Neuronal stem cell (in vitro differentiated cells): ENCODE results near the gene C19orf47.

Experiments used
- DNase-seq: peaks from one replicate; pipeline ENCODE4 v3.0.0-alpha.2; 2013; ENCODE audit warnings: low spot score
- H2AFZ ChIP-seq: one replicate; pipeline ENCODE4 v1.6.1; 2013; ENCODE audit warnings: mild to moderate bottlenecking, low read length, inconsistent platforms
- H2AK5ac ChIP-seq: 2 replicates; pipeline ENCODE4 v1.6.1; 2013; ENCODE audit warnings: low read depth, mild to moderate bottlenecking, inconsistent platforms, low read length, moderate library complexity, mixed read lengths
- H2BK120ac ChIP-seq: 2 replicates; pipeline ENCODE4 v1.6.1; 2013; ENCODE audit warnings: low read depth, mild to moderate bottlenecking, inconsistent platforms, low read length, moderate library complexity, mixed read lengths
- H2BK12ac ChIP-seq: one replicate; pipeline ENCODE4 v1.6.1; 2013; ENCODE audit warnings: low read length, inconsistent platforms
- H2BK15ac ChIP-seq: 2 replicates; pipeline ENCODE4 v1.6.1; 2013; ENCODE audit warnings: mild to moderate bottlenecking, low read length, inconsistent platforms, mixed read lengths
- H2BK5ac ChIP-seq: one replicate; pipeline ENCODE4 v1.6.1; 2013; ENCODE audit warnings: inconsistent platforms, mild to moderate bottlenecking, low read length, moderate library complexity
- H3K14ac ChIP-seq: one replicate; pipeline ENCODE4 v1.6.1; 2013; ENCODE audit warnings: low read length, inconsistent platforms
- H3K18ac ChIP-seq: 2 replicates; pipeline ENCODE4 v1.6.1; 2013; ENCODE audit warnings: low read length, inconsistent platforms
- H3K23ac ChIP-seq: 2 replicates; pipeline ENCODE4 v1.6.1; 2013; ENCODE audit warnings: low read depth, mild to moderate bottlenecking, mixed read lengths, low read length, inconsistent platforms; ENCODE audit not compliant: poor library complexity
- H3K27ac ChIP-seq: replicated peaks from 3 replicates; pipeline ENCODE4 v1.5.1; 2013; ENCODE audit warnings: low read length, inconsistent platforms
- H3K27me3 ChIP-seq, 3 experiments: 2 replicates each; pipeline ENCODE4 v1.6.1; 2013; ENCODE audit warnings: low read length in 3 of 3, mild to moderate bottlenecking in 2 of 3, inconsistent platforms in 1 of 3, low read depth in 1 of 3, mixed read lengths in 1 of 3, moderate library complexity in 1 of 3; ENCODE audit not compliant: control insufficient read depth in 3 of 3, insufficient read depth in 3 of 3
- H3K36me3 ChIP-seq, 2 donors: replicated peaks in 1 of 2; 2 replicates each; pipeline ENCODE4 v1.6.1; 2013; ENCODE audit warnings: low read length in 2 of 2; ENCODE audit not compliant: control insufficient read depth in 2 of 2, insufficient read depth in 2 of 2
- H3K4ac ChIP-seq: 2 replicates; pipeline ENCODE4 v1.6.1; 2013; ENCODE audit warnings: inconsistent platforms, mild to moderate bottlenecking, low read length, moderate library complexity
- H3K4me1 ChIP-seq, 2 donors: 1 replicate in 1 of 2; 2 replicates in 1 of 2; pipeline ENCODE4 v1.6.1; 2013; ENCODE audit warnings: low read length in 2 of 2, low read depth in 1 of 2; ENCODE audit not compliant: control insufficient read depth in 2 of 2, insufficient read depth in 1 of 2
- H3K4me2 ChIP-seq: one replicate; pipeline ENCODE4 v1.6.1; 2013; ENCODE audit warnings: mild to moderate bottlenecking, low read length, inconsistent platforms; ENCODE audit not compliant: insufficient read depth, poor library complexity, severe bottlenecking
- H3K4me3 ChIP-seq, 2 donors: 2 replicates each; pipeline ENCODE4 v1.5.1; 2013; ENCODE audit warnings: low read length in 2 of 2, mild to moderate bottlenecking in 2 of 2, inconsistent platforms in 1 of 2, moderate library complexity in 1 of 2
- H3K79me1 ChIP-seq: one replicate; pipeline ENCODE4 v1.6.1; 2013; ENCODE audit warnings: low read depth, mild to moderate bottlenecking, inconsistent platforms, low read length, moderate library complexity
- H3K9ac ChIP-seq: one replicate; pipeline ENCODE4 v1.6.1; 2013; ENCODE audit warnings: mild to moderate bottlenecking, low read depth, low read length, inconsistent platforms; ENCODE audit not compliant: poor library complexity
- H3K9me3 ChIP-seq, 2 donors: replicated peaks in 1 of 2; 2 replicates each; pipeline versions ENCODE3 to v1.6.1; 2013; ENCODE audit warnings: low read length in 2 of 2, mild to moderate bottlenecking in 2 of 2, inconsistent platforms in 1 of 2, low read depth in 1 of 2, mixed read lengths in 1 of 2, moderate library complexity in 1 of 2; ENCODE audit not compliant: control insufficient read depth in 2 of 2, insufficient read depth in 1 of 2
- H4K8ac ChIP-seq: one replicate; pipeline ENCODE4 v1.6.1; 2013; ENCODE audit warnings: low read depth, mild to moderate bottlenecking, inconsistent platforms, low read length, moderate library complexity
- H4K91ac ChIP-seq: one replicate; pipeline ENCODE4 v1.6.1; 2013; ENCODE audit warnings: low read length, low read depth, mild to moderate bottlenecking, inconsistent platforms; ENCODE audit not compliant: poor library complexity
- WGBS, 2 donors: extraction: QIAGEN DNeasy Blood & Tissue Kit; methylation state at CpG; one replicate each; pipeline ENCODE4 v1.1.7; 2013; ENCODE audit warnings: missing lambda C conversion rate in 2 of 2, mixed read lengths in 1 of 2; ENCODE audit not compliant: insufficient read length in 2 of 2, insufficient replicate concordance in 1 of 2; ENCODE audit errors: extremely low coverage in 2 of 2; 5-methylcytosine and 5-hydroxymethylcytosine counted together

Gene C19orf47

GRCh38 chr19:40320558-40320935 is 27.6 kb downstream of the C19orf47 start:
- Histone ChIP-seq H3K4ac (no peak overlapping the region), H3K27ac (no peak overlapping the region), H2AFZ (no peak overlapping the region), H3K4me1 (no peaks in the 10 kb centered on the region), H3K18ac (no peak overlapping the region), H2AK5ac (no peak overlapping the region), H3K36me3 (peaks cover 39 to 79% of the 10 kb centered on the region in 2 donors), H3K9me3 (peaks cover 0 to 2% of the 10 kb centered on the region in 2 donors), H4K8ac (no peak overlapping the region), H3K4me3 (no peak overlapping the region), H3K14ac (no peak overlapping the region), H2BK5ac (peak overlapping the region; percentile 39), H3K4me2 (no peak overlapping the region), H3K23ac (no peak overlapping the region), H2BK12ac (no peak overlapping the region), H3K27me3 (no peaks in the 10 kb centered on the region), H2BK120ac (no peak overlapping the region), H3K79me1 (peaks cover 7% of the 10 kb centered on the region), H4K91ac (no peak overlapping the region), H3K9ac (no peak overlapping the region), H2BK15ac (no peak overlapping the region)
- no peak for DNase-seq
- WGBS, 2 donors, result no CpG with 5 or more reads among the region's 7 CpGs

DNA sequence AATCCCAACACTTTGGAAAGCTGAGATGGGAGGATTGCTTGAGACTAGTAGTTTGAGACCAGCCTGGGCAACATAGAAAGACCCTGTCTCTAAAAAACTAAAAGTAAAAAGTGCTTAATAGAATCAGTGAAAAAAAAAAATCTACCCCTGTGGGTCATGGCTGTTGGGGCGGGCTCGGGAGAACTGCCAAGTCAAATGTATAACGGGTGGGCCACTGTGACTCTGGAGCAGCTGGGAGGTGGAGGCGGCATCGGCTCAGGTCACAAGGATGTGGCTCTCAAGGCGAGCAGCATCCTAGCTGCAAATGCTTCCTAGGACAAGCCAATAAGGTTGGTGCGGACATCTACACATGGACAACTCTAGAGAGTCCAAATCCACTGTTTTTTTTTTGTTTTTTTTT is 30.9 kb downstream of the C19orf47 start:
- Histone ChIP-seq H3K4ac (no peak overlapping the region), H3K14ac (no peak overlapping the region), H2BK5ac (no peak overlapping the region), H2BK15ac (no peak overlapping the region), H3K18ac (no peak overlapping the region), H3K27ac (no peak overlapping the region), H2BK120ac (no peak overlapping the region), H3K4me2 (no peak overlapping the region), H3K23ac (no peak overlapping the region), H3K79me1 (peaks cover 7% of the 10 kb centered on the region), H2AK5ac (no peak overlapping the region), H2BK12ac (no peak overlapping the region), H3K9me3 (peaks cover 0 to 2% of the 10 kb centered on the region in 2 donors), H3K27me3 (no peaks in the 10 kb centered on the region), H3K4me1 (no peaks in the 10 kb centered on the region), H3K36me3 (peaks cover 22 to 47% of the 10 kb centered on the region in 2 donors), H4K91ac (no peak overlapping the region), H2AFZ (no peak overlapping the region), H3K9ac (no peak overlapping the region), H3K4me3 (no peak overlapping the region), H4K8ac (no peak overlapping the region)
- WGBS, 2 donors, result no CpG with 5 or more reads among the region's 7 CpGs
- DNase-seq, result no peak

DNA sequence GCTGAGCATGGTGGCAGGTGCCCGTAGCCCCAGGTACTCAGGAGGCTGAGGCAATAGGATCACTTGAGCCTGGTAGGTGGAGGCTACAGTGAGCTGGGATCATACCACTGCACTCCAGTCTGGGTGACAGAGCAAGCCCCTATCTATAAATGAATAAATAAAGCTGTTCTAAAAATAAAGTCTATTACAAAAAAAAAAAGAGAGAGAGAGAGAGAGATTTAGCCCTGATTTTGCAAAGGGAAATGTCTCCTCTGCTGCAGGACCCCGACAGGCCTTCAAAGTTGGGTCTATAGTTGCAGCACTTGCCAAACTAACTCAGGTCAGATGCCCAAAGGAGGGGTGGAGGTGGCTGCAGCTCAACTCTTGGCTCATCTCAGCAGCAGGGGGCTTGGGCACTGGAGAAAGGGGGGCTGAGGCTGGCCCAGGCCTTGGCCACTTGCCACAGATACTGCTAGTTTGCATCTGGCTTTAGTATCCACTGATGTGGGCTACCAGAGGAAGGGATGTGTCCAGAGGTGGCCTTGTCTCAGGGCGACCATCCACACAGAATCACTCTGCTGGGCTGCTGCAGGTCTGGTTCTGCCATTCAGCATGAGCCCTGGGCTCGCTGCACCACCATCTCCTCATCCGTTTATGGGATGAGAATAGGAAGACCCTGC is 32.3 kb downstream of the C19orf47 start:
- Histone ChIP-seq H2BK12ac (peak overlapping the region; percentile 10), H3K4ac (no peak overlapping the region), H2BK120ac (no peak overlapping the region), H3K4me3 (no peak overlapping the region), H3K14ac (no peak overlapping the region), H4K8ac (no peak overlapping the region), H3K36me3 (peaks cover 9 to 33% of the 10 kb centered on the region in 2 donors), H3K9ac (no peak overlapping the region), H3K9me3 (peaks cover 0 to 2% of the 10 kb centered on the region in 2 donors), H3K27me3 (no peaks in the 10 kb centered on the region), H3K23ac (no peak overlapping the region), H3K18ac (peak overlapping the region; percentile 17), H3K27ac (no peak overlapping the region), H3K79me1 (peaks cover 2% of the 10 kb centered on the region), H2BK15ac (no peak overlapping the region), H2BK5ac (no peak overlapping the region), H2AFZ (no peak overlapping the region), H4K91ac (no peak overlapping the region), H2AK5ac (no peak overlapping the region), H3K4me1 (no peaks in the 10 kb centered on the region), H3K4me2 (no peak overlapping the region)
- no CpG with 5 or more reads among the region's 5 CpGs for WGBS, 2 donors
- no peak for DNase-seq

DNA sequence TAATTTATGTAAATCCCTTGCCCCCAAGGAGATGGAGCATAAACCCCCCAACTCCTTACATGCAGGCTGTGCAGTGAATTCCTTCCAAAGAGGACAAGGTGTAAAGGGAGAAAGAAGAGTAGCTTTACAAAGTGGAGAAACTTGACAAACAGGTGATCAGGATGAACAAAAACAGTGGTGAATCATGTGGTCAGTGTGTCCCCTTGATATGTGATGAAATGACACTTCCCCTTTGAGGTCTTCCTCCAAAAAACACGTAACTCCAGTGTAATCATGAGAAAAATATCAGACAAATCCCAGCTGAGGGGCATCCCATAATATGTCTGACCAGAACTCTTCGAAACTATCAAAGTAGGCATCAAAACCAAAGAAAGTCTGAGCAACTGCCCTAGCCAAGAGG is 33.5 kb downstream of the C19orf47 start:
- Histone ChIP-seq H3K4me1 (no peaks in the 10 kb centered on the region), H2BK15ac (no peak overlapping the region), H3K4me3 (no peak overlapping the region), H3K27ac (no peak overlapping the region), H3K9me3 (no peaks in the 10 kb centered on the region), H3K36me3 (peaks cover 9 to 20% of the 10 kb centered on the region in 2 donors), H2AK5ac (no peak overlapping the region), H3K23ac (no peak overlapping the region), H3K14ac (no peak overlapping the region), H4K91ac (no peak overlapping the region), H2AFZ (no peak overlapping the region), H3K4me2 (no peak overlapping the region), H3K4ac (no peak overlapping the region), H3K79me1 (no peaks in the 10 kb centered on the region), H3K9ac (no peak overlapping the region), H3K27me3 (no peaks in the 10 kb centered on the region), H3K18ac (no peak overlapping the region), H2BK5ac (no peak overlapping the region), H4K8ac (peak overlapping the region; percentile 43), H2BK120ac (no peak overlapping the region), H2BK12ac (no peak overlapping the region)
- DNase-seq, result no peak
- WGBS, 2 donors, result no CpG with 5 or more reads among the region's 2 CpGs
